PC-3 (cell line): Measurements from ENCODE around the gene KCNT2. TPM values are rescaled to one million over a fixed set of nuclear protein-coding genes. Genes with fewer than 3 reads are reported as not detected.

Source experiments
- ATAC-seq: fragments of 200-7000 bp; cut with Tn5 transposase; 2 replicates; pipeline ENCODE4 v1.9.1; 2020; ENCODE audit warnings: mild to moderate bottlenecking, moderate library complexity
- BruUV-seq: library from RNA; stranded (reverse); fragments of 400-500 nt; replicated peaks from 2 replicates; lab custom pipeline; 2021; lab: Mats Ljungman, UMichigan
- CTCF ChIA-PET: fragments of 300-600 bp; sonication (Branson Sonifier 250); formaldehyde crosslinking; loops from one replicate; lab custom pipeline; 2022; ENCODE audit warnings: antibody characterized with exemption; lab: Charles Lee
- POLR2A ChIA-PET: fragments of 300-600 bp; sonication (Branson Sonifier 250); formaldehyde crosslinking; loops from one replicate; lab custom pipeline; 2022; ENCODE audit warnings: antibody characterized with exemption; ENCODE audit not compliant: unreplicated experiment; lab: Charles Lee
- DNase-seq: peaks from one replicate; pipeline ENCODE4 v3.0.0-alpha.2; 2015
- H2AFZ ChIP-seq: fragments of 300-600 bp; sonication (generic); 2 replicates; pipeline ENCODE4 v1.6.0; 2016; ENCODE audit warnings: antibody characterized with exemption, low read length
- H3F3A ChIP-seq: fragments of 300-600 bp; sonication (generic); one replicate; pipeline ENCODE4 v1.6.0; 2017; ENCODE audit warnings: antibody characterized with exemption, low read length, control low read depth, mild to moderate bottlenecking; ENCODE audit not compliant: unreplicated experiment
- H3K27ac ChIP-seq: fragments of 300-600 bp; sonication (generic); 2 replicates; pipeline ENCODE4 v1.5.1; 2016; ENCODE audit warnings: mild to moderate bottlenecking, low read length
- H3K27me3 ChIP-seq: fragments of 300-600 bp; sonication (generic); 2 replicates; pipeline ENCODE4 v1.6.1; 2016; ENCODE audit warnings: low read length, mixed read lengths
- H3K36me3 ChIP-seq: fragments of 300-600 bp; sonication (generic); 2 replicates; pipeline ENCODE4 v1.6.1; 2016; ENCODE audit warnings: low read depth, mixed run types, low read length, mixed read lengths
- H3K4me1 ChIP-seq: fragments of 300-600 bp; sonication (generic); 2 replicates; pipeline ENCODE4 v1.5.1; 2016; ENCODE audit warnings: low read length; ENCODE audit not compliant: insufficient read depth
- H3K4me2 ChIP-seq: fragments of 300-600 bp; sonication (generic); 2 replicates; pipeline ENCODE4 v1.6.0; 2016; ENCODE audit warnings: low read length
- H3K4me3 ChIP-seq: fragments of 300-600 bp; sonication (generic); 2 replicates; pipeline ENCODE4 v1.5.1; 2016; ENCODE audit warnings: mild to moderate bottlenecking, low read length, mixed read lengths
- H3K79me2 ChIP-seq: fragments of 300-600 bp; sonication (generic); 2 replicates; pipeline ENCODE4 v1.6.1; 2017; ENCODE audit warnings: low read length, mixed read lengths
- H3K9ac ChIP-seq: fragments of 300-600 bp; sonication (generic); 2 replicates; pipeline ENCODE4 v1.6.0; 2016; ENCODE audit warnings: mild to moderate bottlenecking, low read length
- H3K9me2 ChIP-seq: fragments of 300-600 bp; sonication (generic); replicated peaks from 2 replicates; pipeline ENCODE4 v1.6.1; 2016; ENCODE audit warnings: mixed run types, low read length, mixed read lengths
- H3K9me3 ChIP-seq: fragments of 300-600 bp; sonication (generic); 2 replicates; pipeline ENCODE4 v1.6.1; 2016; ENCODE audit warnings: low read length, mixed read lengths
- H4K20me1 ChIP-seq: fragments of 300-600 bp; sonication (generic); 2 replicates; pipeline ENCODE4 v1.6.1; 2016; ENCODE audit warnings: low read length, mixed read lengths
- CTCF ChIP-seq: fragments of 300-600 bp; sonication (generic); conservative IDR thresholded peaks from 2 replicates; pipeline ENCODE4 v1.5.1; 2017; ENCODE audit warnings: antibody characterized with exemption, low read depth, mild to moderate bottlenecking, low read length
- EZH2 ChIP-seq: fragments of 300-600 bp; sonication (generic); IDR thresholded peaks from one replicate; pipeline ENCODE4 v1.6.1; 2017; ENCODE audit warnings: antibody characterized with exemption, mild to moderate bottlenecking, low read length; ENCODE audit not compliant: unreplicated experiment
- EZH2phosphoT487 ChIP-seq: fragments of 300-600 bp; sonication (generic); IDR thresholded peaks from 2 replicates; pipeline ENCODE4 v1.6.1; 2018; ENCODE audit warnings: mild to moderate bottlenecking, antibody characterized with exemption, low read length, borderline replicate concordance
- intact Hi-C: fragments of 100-400 bp; cut with micrococcal nuclease; formaldehyde crosslinking; loops from 2 replicates; pipeline ENCODE4 v1.9.0; 2023
- total RNA-seq: library from RNA; depleted of rRNA; stranded (reverse); fragments of >200 nt; gene quantifications from 2 replicates; pipeline ENCODE4 v1.2.3, GENCODE V29; 2014

The KCNT2 gene
- total RNA-seq, 1 experiment from 2014 or later = 0.26 TPM

- intact Hi-C loops = no loop called here
- H3K9me2 ChIP-seq = no peaks in the 10 kb centered on the region
- DNase-seq (no peak), ATAC-seq (no peak)
- no peak overlapping the region for H3K4me3 ChIP-seq
- no peaks in the 10 kb centered on the region for H3F3A ChIP-seq
- H3K27ac ChIP-seq = no peak overlapping the region
- H3K4me1 ChIP-seq = no peaks in the 10 kb centered on the region
- no peak overlapping the region for H3K9ac ChIP-seq
- H3K79me2 ChIP-seq = no peaks in the 10 kb centered on the region
- no peak for TF ChIP-seq CTCF
- no peak for TF ChIP-seq EZH2phosphoT487
- ChIA-PET POLR2A (no interaction called here), CTCF (no interaction called here)
- H3K27me3 ChIP-seq = no peaks in the 10 kb centered on the region
- H3K4me2 ChIP-seq = no peak overlapping the region
- BruUV-seq = no TSS peak
- no peaks in the 10 kb centered on the region for H3K9me3 ChIP-seq
- no peak overlapping the region for H2AFZ ChIP-seq
- H4K20me1 ChIP-seq = no peaks in the 10 kb centered on the region
- H3K36me3 ChIP-seq = no peaks in the 10 kb centered on the region
These were observed 157.1 kb downstream of the KCNT2 start for GRCh38 chr1:196451103-196451502.

GRCh38 chr1:196450143-196451095, 157.8 kb downstream of the KCNT2 start:
- Histone ChIP-seq H4K20me1 (no peaks in the 10 kb centered on the region), H3K27me3 (no peaks in the 10 kb centered on the region), H3K9me3 (no peaks in the 10 kb centered on the region), H3K79me2 (no peaks in the 10 kb centered on the region), H3K9ac (no peak overlapping the region), H3F3A (no peaks in the 10 kb centered on the region), H3K4me3 (no peak overlapping the region), H3K9me2 (no peaks in the 10 kb centered on the region), H3K36me3 (no peaks in the 10 kb centered on the region), H3K4me2 (no peak overlapping the region), H2AFZ (no peak overlapping the region), H3K4me1 (no peaks in the 10 kb centered on the region), H3K27ac (no peak overlapping the region)
- CTCF ChIA-PET = no interaction called here
- POLR2A ChIA-PET = no interaction called here
- intact Hi-C loops = no loop called here
- DNase-seq (no peak), ATAC-seq (no peak)
- no TSS peak for BruUV-seq
- TF ChIP-seq EZH2phosphoT487 (no peak), CTCF (no peak), EZH2 (no peak)

GRCh38 chr1:196449460-196449859, 158.8 kb downstream of the KCNT2 start:
- intact Hi-C loops = no loop called here
- H3K27ac ChIP-seq = no peak overlapping the region
- H2AFZ ChIP-seq = no peak overlapping the region
- H3K4me3 ChIP-seq = no peak overlapping the region
- no peak for DNase-seq
- POLR2A ChIA-PET = no interaction called here
- H3K9ac ChIP-seq = no peak overlapping the region
- H4K20me1 ChIP-seq = no peaks in the 10 kb centered on the region
- no TSS peak for BruUV-seq
- H3K4me2 ChIP-seq = no peak overlapping the region
- H3K9me3 ChIP-seq = no peaks in the 10 kb centered on the region
- TF ChIP-seq EZH2phosphoT487 (no peak), EZH2 (no peak), CTCF (no peak)
- H3K9me2 ChIP-seq = no peaks in the 10 kb centered on the region
- H3K36me3 ChIP-seq = no peaks in the 10 kb centered on the region
- no peaks in the 10 kb centered on the region for H3K27me3 ChIP-seq
- CTCF ChIA-PET = no interaction called here
- no peaks in the 10 kb centered on the region for H3F3A ChIP-seq
- no peak for ATAC-seq
- no peaks in the 10 kb centered on the region for H3K79me2 ChIP-seq
- H3K4me1 ChIP-seq = no peaks in the 10 kb centered on the region
